GM10248 (cell line): Measurements from ENCODE around the gene SLIT1.

Experiments
- CTCF ChIA-PET: fragments of 300-600 bp; sonication (Branson Sonifier 250); formaldehyde crosslinking; extraction: SDS; loops from one replicate; lab custom pipeline; 2021; ENCODE audit warnings: antibody characterized with exemption; lab: Yijun Ruan, JAX
- POLR2A ChIA-PET: fragments of 350-650 bp; sonication (Branson Sonifier 250); formaldehyde crosslinking; extraction: SDS; loops from one replicate; lab custom pipeline; 2020; ENCODE audit warnings: antibody characterized with exemption; lab: Yijun Ruan, JAX
- DNase-seq: peaks from one replicate; pipeline ENCODE4 v3.0.0; 2012; ENCODE audit errors: extremely low spot score
- CTCF ChIP-seq: IDR thresholded peaks from 2 replicates; pipeline ENCODE4 v1.5.1; 2012; ENCODE audit warnings: mild to moderate bottlenecking, low read depth; ENCODE audit errors: extremely low read depth, missing control alignments, control extremely low read depth

Gene SLIT1

GRCh38 chr10:97140902-97141745, 44.6 kb downstream of the SLIT1 start:
- ChIA-PET POLR2A (no interaction called here), CTCF (interaction anchor here (1.1 kb wide), 1 partner anchor 43 kb away, joined by 3 read pairs; no protein-coding TSS in a partner anchor)
- no peak for TF ChIP-seq CTCF
- DNase-seq = no peak

GRCh38 chr10:97140049-97140846, 45.5 kb downstream of the SLIT1 start:
- CTCF ChIA-PET = interaction anchor here (1.1 to 1.3 kb wide), 2 partner anchors 42 to 70 kb away, joined by 3 to 6 read pairs; no protein-coding TSS in a partner anchor
- no peak for DNase-seq
- no peak for TF ChIP-seq CTCF
- POLR2A ChIA-PET = no interaction called here

- TF ChIP-seq CTCF = no peak
- no peak for DNase-seq
- CTCF ChIA-PET = interaction anchor here (1.3 kb wide), 1 partner anchor 71 kb away, joined by 6 read pairs; no protein-coding TSS in a partner anchor
- POLR2A ChIA-PET = no interaction called here
These were observed 46.1 kb downstream of the SLIT1 start for GRCh38 chr10:97139651-97140048.

- DNase-seq = no peak
- CTCF ChIA-PET = interaction anchor here (1.3 kb wide), 1 partner anchor 72 kb away, joined by 6 read pairs; no protein-coding TSS in a partner anchor
- POLR2A ChIA-PET = no interaction called here
- TF ChIP-seq CTCF = no peak
These were observed 46.9 kb downstream of the SLIT1 start for GRCh38 chr10:97138846-97139245.

GRCh38 chr10:97138174-97138573, 47.6 kb downstream of the SLIT1 start:
- POLR2A ChIA-PET = no interaction called here
- DNase-seq = no peak
- no peak for TF ChIP-seq CTCF
- CTCF ChIA-PET = interaction anchor here (1.2 to 2.2 kb wide), 5 partner anchors 9 to 73 kb away, joined by 3 to 12 read pairs (median 5); no protein-coding TSS in a partner anchor

GRCh38 chr10:97136756-97137155, 49.0 kb downstream of the SLIT1 start:
- POLR2A ChIA-PET = no interaction called here
- no peak for TF ChIP-seq CTCF
- no peak for DNase-seq
- CTCF ChIA-PET = interaction anchor here (1.1 to 2.2 kb wide), 10 partner anchors 10 to 111 kb away, joined by 3 to 12 read pairs (median 4); no protein-coding TSS in a partner anchor
